ENCODE results near the gene DECR2. TPM values are rescaled to one million over a fixed set of nuclear protein-coding genes. Genes with fewer than 3 reads are reported as not detected.

Gene DECR2
- total RNA-seq, 6 experiments from 2014 or later, result 14.0 to 20.3 (median 16.0) TPM

GRCh38 chr16:369866-370436, 31.7 kb upstream of the DECR2 start:
- DNase-seq, result no peak
- H3K4me3 Mint-ChIP-seq, result peak overlapping the region; percentile 86
- peak overlapping the region; percentile 57; the same call in 1 of the 2 replicates for H3K27ac Mint-ChIP-seq
- TF ChIP-seq CTCF (IDR thresholded peaks at IDR 0.05), result no peak
- 0 out of 2 replicates have a peak, but pooled peaks cover 7% of the 10 kb centered on the region for H3K36me3 Mint-ChIP-seq (ENCODE audit: low read depth)
- H3K9me3 Mint-ChIP-seq, result no peaks in the 10 kb centered on the region
- peaks cover 14% of the 10 kb centered on the region for H3K4me1 Mint-ChIP-seq (ENCODE audit: low read depth)
- H3K27me3 Mint-ChIP-seq (ENCODE audit: insufficient read depth), result peaks cover 3% of the 10 kb centered on the region

GRCh38 chr16:370443-370842, 31.2 kb upstream of the DECR2 start, which contains the start of gene MRPL28:
TSS of gene MRPL28 (minus strand) at chr16:370538. CDS start at chr16:370218, 320 bp downstream.
- H3K9me3 Mint-ChIP-seq, result no peaks in the 10 kb centered on the region
- TF ChIP-seq CTCF (IDR thresholded peaks at IDR 0.05), result no peak
- peak within 1 kb of the TSS; percentile 86 for H3K4me3 Mint-ChIP-seq
- H3K27ac Mint-ChIP-seq, result peak within 1 kb of the TSS; percentile 57
- DNase-seq, result peak; percentile 89
- peaks cover 3% of the 10 kb centered on the region for H3K27me3 Mint-ChIP-seq (ENCODE audit: insufficient read depth)
- H3K4me1 Mint-ChIP-seq (ENCODE audit: low read depth), result peaks cover 14% of the 10 kb centered on the region
- 0 out of 2 replicates have a peak, but pooled peaks cover 7% of the 10 kb centered on the region for H3K36me3 Mint-ChIP-seq (ENCODE audit: low read depth)

- 0 out of 2 replicates have a peak, but pooled peaks cover 7% of the 10 kb centered on the region for H3K36me3 Mint-ChIP-seq (ENCODE audit: low read depth)
- peaks cover 14% of the 10 kb centered on the region for H3K4me1 Mint-ChIP-seq (ENCODE audit: low read depth)
- H3K27me3 Mint-ChIP-seq (ENCODE audit: insufficient read depth), result peaks cover 3% of the 10 kb centered on the region; the same call in 1 of the 2 replicates
- no peaks in the 10 kb centered on the region for H3K9me3 Mint-ChIP-seq
- peak overlapping the region; percentile 86 for H3K4me3 Mint-ChIP-seq
- DNase-seq, result no peak
- H3K27ac Mint-ChIP-seq, result peak overlapping the region; percentile 57
- no peak for TF ChIP-seq CTCF (IDR thresholded peaks at IDR 0.05)
These were observed 30.6 kb upstream of the DECR2 start for GRCh38 chr16:370979-371514.

GRCh38 chr16:371515-372301, 30.0 kb upstream of the DECR2 start:
- no peak overlapping the region for H3K27ac Mint-ChIP-seq
- H3K4me3 Mint-ChIP-seq, result no peak overlapping the region
- TF ChIP-seq CTCF (IDR thresholded peaks at IDR 0.05), result no peak
- H3K27me3 Mint-ChIP-seq (ENCODE audit: insufficient read depth), result peaks cover 3% of the 10 kb centered on the region; the same call in 1 of the 2 replicates
- no peaks in the 10 kb centered on the region for H3K9me3 Mint-ChIP-seq
- H3K36me3 Mint-ChIP-seq (ENCODE audit: low read depth), result 0 out of 2 replicates have a peak, but pooled peaks cover 6% of the 10 kb centered on the region
- no peak for DNase-seq
- peaks cover 14% of the 10 kb centered on the region for H3K4me1 Mint-ChIP-seq (ENCODE audit: low read depth)

GRCh38 chr16:372302-372983, 29.2 kb upstream of the DECR2 start:
- peaks cover 14% of the 10 kb centered on the region for H3K4me1 Mint-ChIP-seq (ENCODE audit: low read depth)
- TF ChIP-seq CTCF (IDR thresholded peaks at IDR 0.05), result no peak
- no peak overlapping the region for H3K4me3 Mint-ChIP-seq
- no peaks in the 10 kb centered on the region for H3K36me3 Mint-ChIP-seq (ENCODE audit: low read depth)
- DNase-seq, result no peak
- no peaks in the 10 kb centered on the region for H3K9me3 Mint-ChIP-seq
- peaks cover 3% of the 10 kb centered on the region; the same call in 1 of the 2 replicates for H3K27me3 Mint-ChIP-seq (ENCODE audit: insufficient read depth)
- no peak overlapping the region for H3K27ac Mint-ChIP-seq
